ENCODE measurements around the gene FAM9A. TPM values are rescaled to one million over a fixed set of nuclear protein-coding genes. Genes with fewer than 3 reads are reported as not detected.

Gene FAM9A
- total and polyA plus RNA-seq, 2 donors (not counting 1 experiment from before 2014, with no cell fraction given) = not detected

GRCh38 chrX:8849945-8850344, 48.8 kb upstream of the FAM9A start:
- Mint-ChIP-seq H3K9me3 (ENCODE audit: insufficient read depth) (no peaks in the 10 kb centered on the region), H3K4me3 (no peak overlapping the region), H3K4me1 (no peaks in the 10 kb centered on the region), H3K27ac (no peak overlapping the region), H3K27me3 (peaks cover 25% of the 10 kb centered on the region)
- no peak overlapping the region for H3K9ac ChIP-seq (ENCODE audit: low read length)
- no peak overlapping the region for H3K27ac ChIP-seq (ENCODE audit: low read length in 2 of 2)
- H3K79me2 ChIP-seq (ENCODE audit: control insufficient read depth, insufficient read depth, low read length) = no peaks in the 10 kb centered on the region
- no peaks in the 10 kb centered on the region for H3K36me3 ChIP-seq (replicated peaks in 1 of 2; ENCODE audit: control extremely low read depth in 1 of 2, control insufficient read depth in 1 of 2, extremely low read depth in 1 of 2, insufficient read depth in 2 of 2, low read length in 1 of 2)
- TF ChIP-seq, protein P1, sequence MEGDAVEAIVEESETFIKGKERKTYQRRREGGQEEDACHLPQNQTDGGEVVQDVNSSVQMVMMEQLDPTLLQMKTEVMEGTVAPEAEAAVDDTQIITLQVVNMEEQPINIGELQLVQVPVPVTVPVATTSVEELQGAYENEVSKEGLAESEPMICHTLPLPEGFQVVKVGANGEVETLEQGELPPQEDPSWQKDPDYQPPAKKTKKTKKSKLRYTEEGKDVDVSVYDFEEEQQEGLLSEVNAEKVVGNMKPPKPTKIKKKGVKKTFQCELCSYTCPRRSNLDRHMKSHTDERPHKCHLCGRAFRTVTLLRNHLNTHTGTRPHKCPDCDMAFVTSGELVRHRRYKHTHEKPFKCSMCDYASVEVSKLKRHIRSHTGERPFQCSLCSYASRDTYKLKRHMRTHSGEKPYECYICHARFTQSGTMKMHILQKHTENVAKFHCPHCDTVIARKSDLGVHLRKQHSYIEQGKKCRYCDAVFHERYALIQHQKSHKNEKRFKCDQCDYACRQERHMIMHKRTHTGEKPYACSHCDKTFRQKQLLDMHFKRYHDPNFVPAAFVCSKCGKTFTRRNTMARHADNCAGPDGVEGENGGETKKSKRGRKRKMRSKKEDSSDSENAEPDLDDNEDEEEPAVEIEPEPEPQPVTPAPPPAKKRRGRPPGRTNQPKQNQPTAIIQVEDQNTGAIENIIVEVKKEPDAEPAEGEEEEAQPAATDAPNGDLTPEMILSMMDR (IDR thresholded peaks at IDR 0.05) = no peak
- no peak for TF ChIP-seq EZH2 (IDR thresholded peaks at IDR 0.05; ENCODE audit: borderline replicate concordance, insufficient read depth, low read depth, low read length, poor library complexity, severe bottlenecking)
- H3K9me3 ChIP-seq (ENCODE audit: control extremely low read depth in 1 of 3, control insufficient read depth in 2 of 3, insufficient read depth in 1 of 3, low read length in 2 of 3) = no peaks in the 10 kb centered on the region
- POLR2A ChIA-PET = no interaction called here
- H3K4me2 ChIP-seq (replicated peaks; ENCODE audit: low read depth, low read length, poor library complexity, severe bottlenecking) = no peak overlapping the region
- CTCF ChIA-PET = no interaction called here
- no peak overlapping the region for H3K4me3 ChIP-seq (ENCODE audit: control extremely low read depth in 1 of 5, extremely low read depth in 1 of 5, insufficient read depth in 1 of 5, low read depth in 2 of 5, low read length in 4 of 5)
- no peak for DNase-seq
- no peak overlapping the region for H2AFZ ChIP-seq (ENCODE audit: insufficient read depth, low read depth, low read length, poor library complexity, severe bottlenecking)
- no peaks in the 10 kb centered on the region for H3K27me3 ChIP-seq (replicated peaks in 1 of 4; ENCODE audit: control extremely low read depth in 1 of 4, control insufficient read depth in 3 of 4, insufficient read depth in 4 of 4, low read length in 3 of 4)
- no peaks in the 10 kb centered on the region for H3K4me1 ChIP-seq (ENCODE audit: control insufficient read depth in 2 of 2, insufficient read depth in 2 of 2, low read length in 2 of 2)
- ATAC-seq (ENCODE audit: low read depth) = no peak
- intact Hi-C loops (cut with micrococcal nuclease) = no loop called here
- no peaks in the 10 kb centered on the region for H4K20me1 ChIP-seq (ENCODE audit: control insufficient read depth, insufficient read depth, low read length, poor library complexity, severe bottlenecking)
- 84% methylated on average over 2 of the region's 2 CpGs for WGBS (ENCODE audit: insufficient coverage)

- Histone ChIP-seq H3K79me2 (ENCODE audit: control insufficient read depth, insufficient read depth, low read length) (no peaks in the 10 kb centered on the region), H4K20me1 (ENCODE audit: control insufficient read depth, insufficient read depth, low read length, poor library complexity, severe bottlenecking) (no peaks in the 10 kb centered on the region), H3K36me3 (replicated peaks in 1 of 2; ENCODE audit: control extremely low read depth in 1 of 2, control insufficient read depth in 1 of 2, extremely low read depth in 1 of 2, insufficient read depth in 2 of 2, low read length in 1 of 2) (no peaks in the 10 kb centered on the region), H3K27me3 (replicated peaks in 1 of 4; ENCODE audit: control extremely low read depth in 1 of 4, control insufficient read depth in 3 of 4, insufficient read depth in 4 of 4, low read length in 3 of 4) (no peaks in the 10 kb centered on the region), H2AFZ (ENCODE audit: insufficient read depth, low read depth, low read length, poor library complexity, severe bottlenecking) (no peak overlapping the region), H3K4me3 (ENCODE audit: control extremely low read depth in 1 of 5, extremely low read depth in 1 of 5, insufficient read depth in 1 of 5, low read depth in 2 of 5, low read length in 4 of 5) (no peak overlapping the region), H3K4me2 (replicated peaks; ENCODE audit: low read depth, low read length, poor library complexity, severe bottlenecking) (no peak overlapping the region), H3K4me1 (ENCODE audit: control insufficient read depth in 2 of 2, insufficient read depth in 2 of 2, low read length in 2 of 2) (no peaks in the 10 kb centered on the region), H3K9me3 (ENCODE audit: control extremely low read depth in 1 of 3, control insufficient read depth in 2 of 3, insufficient read depth in 1 of 3, low read length in 2 of 3) (no peaks in the 10 kb centered on the region), H3K9ac (ENCODE audit: low read length) (no peak overlapping the region), H3K27ac (ENCODE audit: low read length in 2 of 2) (no peak overlapping the region)
- ATAC-seq (ENCODE audit: low read depth) (no peak), DNase-seq (no peak)
- Mint-ChIP-seq H3K27ac (no peak overlapping the region), H3K4me1 (no peaks in the 10 kb centered on the region), H3K27me3 (peaks cover 25% of the 10 kb centered on the region), H3K9me3 (ENCODE audit: insufficient read depth) (no peaks in the 10 kb centered on the region), H3K4me3 (no peak overlapping the region)
- 60% methylated on average over 1 of the region's 2 CpGs for WGBS (ENCODE audit: insufficient coverage)
- intact Hi-C loops (cut with micrococcal nuclease) = no loop called here
- POLR2A ChIA-PET = no interaction called here
- TF ChIP-seq, protein P1 (IDR thresholded peaks at IDR 0.05) = no peak
- CTCF ChIA-PET = no interaction called here
Measured at GRCh38 chrX:8849458-8849857, 48.3 kb upstream of the FAM9A start.
